GM15510 (cell line): ENCODE data around the gene WIPI1.

ENCODE experiments used
- POLR2A ChIP-seq: IDR thresholded peaks from 3 replicates; pipeline ENCODE4 v1.6.1; 2011; ENCODE audit warnings: borderline replicate concordance; ENCODE audit not compliant: insufficient read length; ENCODE audit errors: extremely low read depth

Gene WIPI1

DNA sequence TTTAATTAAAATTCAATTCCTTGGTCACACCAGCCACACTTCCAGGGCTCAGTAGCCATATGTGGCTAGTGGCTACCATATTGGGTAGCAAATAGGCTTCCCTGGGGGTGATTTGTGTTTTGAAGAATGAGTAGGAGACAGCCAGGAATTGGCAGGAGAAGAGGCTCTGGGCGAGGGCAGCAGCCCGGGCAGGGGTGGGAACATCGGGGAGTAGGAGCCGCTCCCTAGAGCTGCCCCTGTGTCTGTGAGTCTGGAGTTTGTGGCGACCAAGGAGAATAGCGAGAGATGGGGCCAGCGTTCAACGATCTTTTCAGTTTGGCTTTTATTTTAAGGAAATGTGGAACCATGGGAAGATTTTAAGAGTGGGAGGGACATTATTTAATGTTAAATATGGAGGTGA, 81.7 kb downstream of the WIPI1 start:
- TF ChIP-seq POLR2A, result no peak
